T-helper 22 cell (primary cell): Measurements from ENCODE around the gene PAQR6.

ENCODE experiments used
- DNase-seq: peaks from one replicate; pipeline ENCODE4 v3.0.0-alpha.2; 2020; ENCODE audit warnings: low read depth

The PAQR6 gene

GRCh38 chr1:156262461-156263287 lies 14.8 kb upstream of the PAQR6 start:
- no peak for DNase-seq

GRCh38 chr1:156260896-156261295 lies 13.0 kb upstream of the PAQR6 start:
- DNase-seq = no peak

GRCh38 chr1:156259805-156260204 lies 11.9 kb upstream of the PAQR6 start:
- DNase-seq = no peak

- no peak for DNase-seq
Measured at GRCh38 chr1:156258859-156259258, 11.0 kb upstream of the PAQR6 start.

GRCh38 chr1:156257711-156258110 lies 9.9 kb upstream of the PAQR6 start:
- no peak for DNase-seq

GRCh38 chr1:156253634-156254033 lies 5.8 kb upstream of the PAQR6 start:
- DNase-seq = no peak

GRCh38 chr1:156251527-156251926 lies 3.7 kb upstream of the PAQR6 start:
- DNase-seq = no peak

GRCh38 chr1:156249593-156249992 lies 1.7 kb upstream of the PAQR6 start:
- no peak for DNase-seq

- no peak for DNase-seq
Measured at GRCh38 chr1:156248323-156248683, 447 bp upstream of the PAQR6 start.

GRCh38 chr1:156246781-156247459 lies 936 bp downstream of the PAQR6 start:
- no peak for DNase-seq

- no peak for DNase-seq
Measured at GRCh38 chr1:156246241-156246780, 1.5 kb downstream of the PAQR6 start.

- peak; percentile 11 for DNase-seq
Measured at GRCh38 chr1:156245451-156246232, 2.2 kb downstream of the PAQR6 start.

GRCh38 chr1:156244712-156245111 lies 3.1 kb downstream of the PAQR6 start:
- no peak for DNase-seq

- DNase-seq = no peak
Measured at GRCh38 chr1:156244126-156244525, 3.7 kb downstream of the PAQR6 start.

- DNase-seq = no peak
Measured at GRCh38 chr1:156242738-156243137, 5.1 kb downstream of the PAQR6 start.

- no peak for DNase-seq
Measured at GRCh38 chr1:156241926-156242325, 5.9 kb downstream of the PAQR6 start, which contains the start of gene BGLAP. Gene BGLAP (plus strand): TSS chr1:156242184. CDS start chr1:156242232, 48 bp downstream.

- no peak for DNase-seq
Measured at GRCh38 chr1:156241311-156241811, 6.5 kb downstream of the PAQR6 start.

GRCh38 chr1:156238248-156238647 lies 9.6 kb downstream of the PAQR6 start:
- no peak for DNase-seq

GRCh38 chr1:156236164-156236563 lies 11.7 kb downstream of the PAQR6 start:
- no peak for DNase-seq

GRCh38 chr1:156233426-156234127 lies 14.3 kb downstream of the PAQR6 start:
- no peak for DNase-seq

GRCh38 chr1:156232201-156232894 lies 15.5 kb downstream of the PAQR6 start:
- no peak for DNase-seq
